Hypothalamus (tissue), 51 donors: Measurements from ENCODE around the gene WNT9B.
A peak's percentile ranks its signal among the peaks of the same experiment; 100 is the strongest.
"Not testable (repeated sequence)": the region's sequence is repeated elsewhere in the genome, so short reads cannot be mapped to it uniquely, and the experiment has no call there.

ENCODE experiments used
- DNase-seq, 51 donors: peaks; one replicate each; lab custom pipeline; 2025; lab: John Stamatoyannopoulos, UW

The WNT9B gene

GRCh38 chr17:46903762-46904672, 52.6 kb downstream of the WNT9B start:
- DNase-seq: no peak

GRCh38 chr17:46908068-46908737, 56.8 kb downstream of the WNT9B start:
- DNase-seq: no peak

GRCh38 chr17:46910179-46910927, 59.0 kb downstream of the WNT9B start:
- DNase-seq: no peak

- DNase-seq: no peak
These were observed 59.9 kb downstream of the WNT9B start for GRCh38 chr17:46911311-46911710.

- DNase-seq: no peak
These were observed 64.2 kb downstream of the WNT9B start for GRCh38 chr17:46915596-46915995.

GRCh38 chr17:46916211-46916610, 64.8 kb downstream of the WNT9B start:
- no peak for DNase-seq

- no peak for DNase-seq
These were observed 65.2 kb downstream of the WNT9B start for GRCh38 chr17:46916623-46917022.

GRCh38 chr17:46917041-46917440, 65.7 kb downstream of the WNT9B start:
- no peak for DNase-seq

- DNase-seq: no peak
These were observed 66.1 kb downstream of the WNT9B start for GRCh38 chr17:46917516-46917915.

- DNase-seq: not testable (repeated sequence)
These were observed 70.6 kb downstream of the WNT9B start for GRCh38 chr17:46921962-46922361.

- DNase-seq: no peak
These were observed 71.1 kb downstream of the WNT9B start for GRCh38 chr17:46922487-46922803.

GRCh38 chr17:46922804-46923635, 71.6 kb downstream of the WNT9B start, which contains the start of gene GOSR2:
TSS of gene GOSR2 (plus strand) at chr17:46923160. CDS start at chr17:46923193, 33 bp downstream.
- DNase-seq: peak; percentile 62 to 96 (median 87)

- no peak for DNase-seq
These were observed 73.9 kb downstream of the WNT9B start for GRCh38 chr17:46925185-46925868.

- DNase-seq: no peak
These were observed 77.3 kb downstream of the WNT9B start for GRCh38 chr17:46928467-46929261.

GRCh38 chr17:46929413-46929812, 78.0 kb downstream of the WNT9B start:
- no peak for DNase-seq

GRCh38 chr17:46930051-46930450, 78.7 kb downstream of the WNT9B start:
- no peak for DNase-seq

GRCh38 chr17:46931596-46931995, 80.2 kb downstream of the WNT9B start:
- DNase-seq: no peak

GRCh38 chr17:46935658-46936266, 84.4 kb downstream of the WNT9B start:
- DNase-seq: no peak
